Muscle of leg (tissue), 11 donors: Measurements from ENCODE around the gene UNC80. TPM values are rescaled to one million over a fixed set of nuclear protein-coding genes. Genes with fewer than 3 reads are reported as not detected.

Source experiments
- DNase-seq: peaks from one replicate; pipeline ENCODE4 v3.0.0; 2013
- H3K27ac ChIP-seq: one replicate; pipeline ENCODE4 v1.5.1; 2013; ENCODE audit warnings: mild to moderate bottlenecking, low read length, control low read depth
- H3K27me3 ChIP-seq: one replicate; pipeline ENCODE4 v1.6.1; 2013; ENCODE audit warnings: low read length; ENCODE audit not compliant: control insufficient read depth, insufficient read depth
- H3K36me3 ChIP-seq: one replicate; pipeline ENCODE4 v1.6.1; 2013; ENCODE audit warnings: low read length; ENCODE audit not compliant: control insufficient read depth, insufficient read depth
- H3K4me1 ChIP-seq: one replicate; pipeline ENCODE4 v1.6.1; 2013; ENCODE audit warnings: low read length; ENCODE audit not compliant: control insufficient read depth, insufficient read depth
- H3K4me3 ChIP-seq: one replicate; pipeline ENCODE4 v1.5.1; 2013; ENCODE audit warnings: low read length, control low read depth
- H3K9me3 ChIP-seq: replicated peaks from 2 replicates; pipeline ENCODE4 v1.6.1; 2013; ENCODE audit warnings: low read depth, low read length; ENCODE audit not compliant: control insufficient read depth
- WGBS: methylation state at CpG from one replicate; pipeline ENCODE4 v1.1.5; 2013; ENCODE audit warnings: missing lambda C conversion rate; ENCODE audit not compliant: insufficient coverage; 5-methylcytosine and 5-hydroxymethylcytosine counted together
- polyA plus RNA-seq, 8 donors: library from polyadenylated mRNA; unstranded; fragments of 120-200 nt; gene quantifications; one replicate each; pipeline versions ENCODE4 v1.2.1 to v1.2.3, GENCODE V29; 2013; ENCODE audit warnings: inconsistent platforms in 1 of 8, low replicate concordance in 1 of 8; ENCODE audit not compliant: insufficient read length in 8 of 8, insufficient read depth in 1 of 8
- total RNA-seq: library from RNA; stranded (reverse); fragments of 120-200 nt; gene quantifications from one replicate; pipeline ENCODE4 v1.2.4, GENCODE V29; 2013

Gene UNC80
- total and polyA plus RNA-seq, 9 donors: 0.66 to 4.3 (median 1.7) TPM

DNA sequence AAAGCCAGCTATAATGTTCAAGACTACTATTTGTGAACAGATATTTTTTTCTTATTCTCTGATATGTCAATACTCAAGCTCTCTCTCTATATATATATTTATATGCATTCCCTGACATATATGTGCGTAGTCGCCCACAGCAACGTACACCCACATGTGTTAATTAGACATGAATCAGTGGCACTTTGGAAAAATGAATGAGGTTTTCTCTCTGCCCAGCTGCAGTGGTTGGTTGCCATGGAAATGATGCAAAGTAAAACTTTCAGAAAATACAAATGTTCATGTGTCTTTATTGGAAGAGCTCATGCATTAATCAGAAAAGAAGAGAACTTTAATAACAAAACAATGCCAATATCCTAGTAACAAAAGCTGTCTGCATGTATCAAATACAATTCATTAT lies 34.7 kb downstream of the UNC80 start:
- DNase-seq: no peak
- H3K9me3 ChIP-seq: no peaks in the 10 kb centered on the region
- no peaks in the 10 kb centered on the region for H3K27me3 ChIP-seq
- no peak overlapping the region for H3K27ac ChIP-seq
- WGBS: no CpG with 5 or more reads among the region's 3 CpGs
- H3K4me1 ChIP-seq: no peaks in the 10 kb centered on the region
- no peaks in the 10 kb centered on the region for H3K36me3 ChIP-seq
- H3K4me3 ChIP-seq: no peak overlapping the region

DNA sequence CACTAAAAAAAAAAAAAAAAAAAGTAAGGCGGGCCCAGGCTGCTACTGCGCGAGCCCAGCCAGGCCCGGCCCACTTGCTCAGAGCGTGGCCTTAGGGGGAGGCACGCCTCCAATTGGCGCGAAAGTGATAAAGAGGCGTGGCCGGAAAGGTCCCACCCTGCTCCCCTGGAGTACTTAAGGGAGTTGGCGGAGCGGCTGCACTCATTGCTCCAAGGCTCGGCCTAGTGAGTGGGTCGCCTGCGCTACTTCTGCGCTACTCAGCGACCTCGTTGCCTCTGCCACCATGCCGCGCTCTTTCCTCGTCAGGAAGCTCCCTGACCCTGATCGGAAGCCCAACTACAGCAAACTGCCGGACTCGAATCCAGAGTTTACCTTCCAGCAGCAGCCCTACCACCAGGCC lies 36.9 kb downstream of the UNC80 start:
- Histone ChIP-seq H3K27ac (no peak overlapping the region), H3K4me3 (no peak overlapping the region), H3K9me3 (no peaks in the 10 kb centered on the region), H3K36me3 (no peaks in the 10 kb centered on the region), H3K4me1 (no peaks in the 10 kb centered on the region), H3K27me3 (no peaks in the 10 kb centered on the region)
- WGBS: 96% methylated on average over 23 of the region's 24 CpGs
- no peak for DNase-seq

DNA sequence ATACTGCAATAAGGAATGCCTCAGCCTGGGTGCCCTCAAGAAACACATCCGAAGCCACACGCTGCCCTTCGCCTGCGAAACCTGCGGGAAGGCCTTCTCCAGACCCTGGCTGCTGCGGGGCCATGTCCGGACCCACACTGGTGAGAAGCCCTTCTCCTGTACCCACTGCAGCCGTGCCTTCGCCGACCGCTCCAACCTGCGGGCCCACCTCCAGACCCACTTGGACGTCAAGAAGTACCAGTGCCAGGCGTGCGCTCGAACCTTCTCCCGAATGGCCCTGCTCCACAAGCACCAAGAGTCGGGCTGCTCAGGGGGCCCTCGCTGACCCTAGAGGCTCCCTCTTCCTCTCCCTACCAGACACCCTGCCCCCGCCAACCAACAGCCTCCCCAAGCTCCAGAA lies 37.6 kb downstream of the UNC80 start:
- WGBS: 91% methylated on average over 19 of the region's 20 CpGs

DNA sequence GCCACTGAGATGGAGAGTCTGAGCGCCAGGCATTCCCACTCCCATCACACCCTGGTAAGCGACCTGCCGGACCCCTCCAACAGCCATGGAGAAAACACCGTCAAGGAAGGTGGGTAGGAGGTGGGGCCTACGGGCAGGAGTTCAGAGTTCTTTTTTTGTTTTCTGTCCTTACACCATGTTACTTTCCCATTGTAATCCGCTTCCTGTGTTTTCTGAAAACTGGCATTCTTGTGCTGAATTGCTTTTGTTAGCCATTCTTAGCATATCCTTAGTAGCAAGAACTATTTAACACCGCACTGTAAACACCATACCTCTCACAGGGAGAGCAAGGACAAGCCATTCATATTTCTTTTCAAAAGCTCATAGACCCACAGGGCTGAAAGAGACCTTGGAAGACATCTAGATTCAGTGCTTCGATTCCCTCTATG lies 46.2 kb downstream of the UNC80 start:
- WGBS: 60% methylated on average over 1 of the region's 8 CpGs
- no peak overlapping the region for H3K27ac ChIP-seq
- no peaks in the 10 kb centered on the region for H3K9me3 ChIP-seq
- H3K4me3 ChIP-seq: no peak overlapping the region
- peak; percentile 13 for DNase-seq
- H3K4me1 ChIP-seq: no peaks in the 10 kb centered on the region
- no peaks in the 10 kb centered on the region for H3K36me3 ChIP-seq
- H3K27me3 ChIP-seq: no peaks in the 10 kb centered on the region

More for the DNA sequence above, 37.6 kb downstream of the UNC80 start:
- Histone ChIP-seq H3K4me1 (no peaks in the 10 kb centered on the region), H3K27me3 (no peaks in the 10 kb centered on the region), H3K27ac (no peak overlapping the region), H3K9me3 (no peaks in the 10 kb centered on the region), H3K4me3 (no peak overlapping the region), H3K36me3 (no peaks in the 10 kb centered on the region)
- DNase-seq: no peak

DNA sequence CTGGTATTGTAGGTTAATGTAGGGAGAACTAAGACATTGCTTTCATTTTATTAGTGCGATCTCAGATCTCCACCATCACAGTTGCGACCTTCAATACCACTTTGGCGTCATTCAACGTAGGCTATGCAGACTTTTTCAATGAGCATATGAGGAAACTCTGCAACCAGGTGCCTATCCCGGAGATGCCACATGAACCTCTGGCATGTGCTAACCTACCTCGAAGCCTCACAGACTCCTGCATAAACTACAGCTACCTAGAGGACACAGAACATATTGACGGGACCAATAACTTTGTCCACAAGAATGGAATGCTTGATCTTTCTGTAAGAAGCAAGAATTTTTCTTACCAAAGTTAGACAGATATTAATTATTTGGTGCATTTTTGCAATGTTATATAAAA lies 47.3 kb downstream of the UNC80 start:
- Histone ChIP-seq H3K36me3 (no peaks in the 10 kb centered on the region), H3K27ac (no peak overlapping the region), H3K27me3 (no peaks in the 10 kb centered on the region), H3K4me1 (no peaks in the 10 kb centered on the region), H3K9me3 (no peaks in the 10 kb centered on the region), H3K4me3 (no peak overlapping the region)
- 92% methylated on average over 5 of the region's 7 CpGs for WGBS
- DNase-seq: no peak

DNA sequence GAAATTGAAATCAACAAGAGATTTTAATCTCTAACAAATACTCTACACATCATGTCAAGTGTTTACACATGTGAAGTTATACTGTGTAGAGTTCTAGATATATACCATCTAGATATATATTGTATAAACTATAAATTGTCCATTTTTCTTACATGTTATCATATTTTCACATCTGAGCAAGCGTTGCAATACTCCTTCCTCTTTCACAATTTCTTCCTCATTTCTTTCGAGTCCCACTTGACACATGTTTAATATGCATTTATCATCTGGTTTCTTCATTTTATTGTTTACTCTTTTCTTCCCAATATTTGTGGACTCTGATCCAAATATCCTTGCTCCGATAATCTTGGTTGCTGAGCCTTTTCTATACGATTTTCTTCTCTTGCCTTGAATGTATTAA lies 50.2 kb downstream of the UNC80 start:
- DNase-seq: no peak
- no peaks in the 10 kb centered on the region for H3K27me3 ChIP-seq
- H3K9me3 ChIP-seq: no peaks in the 10 kb centered on the region
- no peaks in the 10 kb centered on the region for H3K4me1 ChIP-seq
- WGBS: no CpG with 5 or more reads among the region's 4 CpGs
- no peaks in the 10 kb centered on the region for H3K36me3 ChIP-seq
- no peak overlapping the region for H3K27ac ChIP-seq
- H3K4me3 ChIP-seq: no peak overlapping the region

DNA sequence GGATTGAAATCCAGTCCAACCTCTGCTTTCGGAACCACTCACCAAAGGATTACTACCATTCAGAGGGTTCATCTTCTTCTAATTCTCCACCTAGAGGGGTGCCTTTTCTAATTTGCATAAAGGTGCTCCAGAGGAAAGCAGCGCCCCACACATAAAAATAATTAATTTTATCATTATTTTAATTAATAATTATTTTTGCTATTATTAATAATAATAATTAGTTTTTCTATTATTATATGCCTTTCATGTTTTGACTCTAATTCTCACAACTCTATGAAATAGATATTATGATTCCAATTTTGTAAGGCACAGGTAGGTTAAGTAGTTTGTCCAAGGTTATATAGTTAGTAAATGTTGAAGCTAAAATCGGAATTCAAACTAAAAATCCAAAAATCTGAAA lies 51.9 kb downstream of the UNC80 start:
- Histone ChIP-seq H3K27me3 (no peaks in the 10 kb centered on the region), H3K4me1 (no peaks in the 10 kb centered on the region), H3K4me3 (no peak overlapping the region), H3K27ac (no peak overlapping the region), H3K9me3 (no peaks in the 10 kb centered on the region), H3K36me3 (no peaks in the 10 kb centered on the region)
- WGBS: no CpG with 5 or more reads among the region's 3 CpGs
- no peak for DNase-seq

DNA sequence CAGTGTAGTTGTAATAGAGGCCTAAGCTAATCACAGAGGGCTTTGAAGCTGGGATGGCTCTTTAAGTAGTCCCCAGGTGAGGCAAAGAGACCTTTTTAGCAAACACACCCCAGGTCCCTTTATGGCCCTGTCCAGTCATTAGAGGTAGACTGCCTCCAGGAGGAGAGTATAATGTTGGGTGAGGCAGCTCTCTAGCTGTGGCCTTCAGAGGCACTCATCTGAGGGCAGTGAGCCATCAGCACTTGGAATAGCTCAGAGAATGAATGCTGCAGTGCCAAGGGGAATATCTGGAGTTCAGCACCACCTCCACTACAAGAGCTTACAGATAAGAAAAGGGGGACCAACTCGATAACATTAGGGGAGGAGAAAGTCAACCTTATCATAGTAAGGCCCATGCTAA lies 52.8 kb downstream of the UNC80 start:
- no peaks in the 10 kb centered on the region for H3K9me3 ChIP-seq
- H3K27ac ChIP-seq: no peak overlapping the region
- H3K4me1 ChIP-seq: no peaks in the 10 kb centered on the region
- no peak for DNase-seq
- WGBS: no CpG with 5 or more reads among the region's 1 CpG
- no peak overlapping the region for H3K4me3 ChIP-seq
- no peaks in the 10 kb centered on the region for H3K27me3 ChIP-seq
- H3K36me3 ChIP-seq: no peaks in the 10 kb centered on the region

DNA sequence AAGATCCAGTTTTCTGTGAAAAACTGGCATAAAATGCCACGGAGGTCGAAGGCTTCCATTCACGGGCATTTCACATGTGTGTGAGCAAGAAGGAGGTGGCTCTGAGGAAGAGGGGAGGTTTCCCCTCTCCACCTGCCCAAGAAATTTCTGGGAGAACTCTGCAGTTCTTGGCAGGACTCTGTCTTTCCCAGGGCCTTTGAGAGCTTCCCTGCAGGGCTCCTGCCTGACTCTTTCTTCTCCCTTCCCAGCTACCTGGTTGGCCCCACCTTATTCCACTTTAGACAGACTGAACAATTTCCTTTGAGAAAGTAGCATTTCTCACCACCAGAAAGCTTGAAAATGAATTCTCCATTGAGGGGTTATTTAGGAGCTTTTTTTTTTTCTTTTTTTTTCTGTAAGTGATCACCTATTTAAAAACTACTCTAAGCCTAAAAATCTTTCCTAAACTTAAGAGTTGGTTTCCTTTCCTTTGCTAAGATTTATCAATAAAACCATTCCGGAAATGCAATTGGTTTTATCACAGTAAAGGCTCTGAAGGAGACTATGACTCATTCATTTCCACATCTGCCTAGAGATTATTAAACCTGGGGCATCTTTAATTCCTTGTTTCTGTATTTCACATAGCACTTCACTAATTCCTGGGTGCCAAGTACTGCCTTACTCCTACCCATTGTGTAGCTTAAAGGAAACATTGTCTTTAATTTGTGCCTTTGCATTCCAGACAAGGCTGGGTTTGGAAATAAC lies 59.3 kb downstream of the UNC80 start:
- H3K9me3 ChIP-seq: no peaks in the 10 kb centered on the region
- WGBS: 100% methylated on average over 1 of the region's 4 CpGs
- H3K4me3 ChIP-seq: no peak overlapping the region
- H3K27ac ChIP-seq: no peak overlapping the region
- H3K4me1 ChIP-seq: no peaks in the 10 kb centered on the region
- no peak for DNase-seq
- H3K36me3 ChIP-seq: no peaks in the 10 kb centered on the region
- no peaks in the 10 kb centered on the region for H3K27me3 ChIP-seq

DNA sequence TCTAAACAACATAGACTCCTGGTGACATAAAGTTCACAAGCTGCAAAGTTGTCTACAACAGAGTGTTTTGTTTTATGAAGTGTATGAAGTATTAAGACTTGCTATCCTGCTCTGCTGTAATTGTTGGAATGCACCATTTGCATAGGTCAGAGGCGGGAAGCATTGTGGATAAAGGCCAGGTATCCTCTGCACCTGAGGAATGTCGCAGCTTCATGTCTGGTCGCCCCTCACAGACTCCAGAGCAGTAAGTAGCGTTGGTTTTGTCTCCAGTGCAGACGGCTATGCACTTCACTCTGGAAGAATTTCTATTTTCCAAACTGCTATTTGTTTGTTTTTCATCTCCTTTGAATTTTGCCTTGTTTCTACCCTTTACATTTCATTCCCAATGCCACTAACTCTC lies 63.1 kb downstream of the UNC80 start:
- Histone ChIP-seq H3K27me3 (no peaks in the 10 kb centered on the region), H3K4me3 (no peak overlapping the region), H3K36me3 (no peaks in the 10 kb centered on the region), H3K27ac (no peak overlapping the region), H3K9me3 (no peaks in the 10 kb centered on the region), H3K4me1 (no peaks in the 10 kb centered on the region)
- DNase-seq: no peak
- WGBS: 33% methylated on average over 4 of the region's 5 CpGs

DNA sequence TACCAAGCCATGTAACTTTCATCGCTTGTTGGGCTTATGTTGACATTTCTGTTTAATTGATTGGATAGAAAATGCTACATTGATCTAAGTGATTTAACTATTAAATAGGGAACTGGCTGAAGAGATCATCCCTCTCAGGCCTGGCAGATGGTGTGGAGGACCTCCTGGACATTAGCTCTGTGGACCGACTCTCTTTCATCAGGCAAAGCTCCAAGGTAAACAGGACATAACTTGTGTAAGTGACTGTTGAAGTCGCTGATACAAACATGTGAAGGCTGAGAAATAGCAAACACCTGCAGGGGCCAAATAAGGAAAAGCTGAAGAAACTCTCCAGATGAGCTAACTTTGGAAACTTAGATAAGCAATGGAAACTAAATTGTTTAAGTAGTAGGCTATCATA lies 68.8 kb downstream of the UNC80 start:
- Histone ChIP-seq H3K36me3 (no peaks in the 10 kb centered on the region), H3K4me1 (no peaks in the 10 kb centered on the region), H3K9me3 (no peaks in the 10 kb centered on the region), H3K27me3 (no peaks in the 10 kb centered on the region), H3K4me3 (no peak overlapping the region), H3K27ac (no peak overlapping the region)
- DNase-seq: peak; percentile 3
- 50% methylated on average over 1 of the region's 3 CpGs for WGBS
